HG02759 (cell line): ENCODE measurements around the gene CRACR2B.

ENCODE experiments used
- ATAC-seq: cut with Tn5 transposase; IDR thresholded peaks from one replicate; pipeline ENCODE4 v1.9.1; 2021; ENCODE audit warnings: mild to moderate bottlenecking, moderate library complexity; ENCODE audit not compliant: unreplicated experiment

Gene CRACR2B

GRCh38 chr11:810040-810567, 17.6 kb upstream of the CRACR2B start:
- ATAC-seq: peak; percentile 9

GRCh38 chr11:811446-812245, 16.1 kb upstream of the CRACR2B start:
- no peak for ATAC-seq

GRCh38 chr11:812390-812789, 15.3 kb upstream of the CRACR2B start:
- no peak for ATAC-seq

- no peak for ATAC-seq
These were observed 14.7 kb upstream of the CRACR2B start for GRCh38 chr11:813072-813455.

- ATAC-seq: no peak
These were observed 14.1 kb upstream of the CRACR2B start for GRCh38 chr11:813456-814096.

- ATAC-seq: no peak
These were observed 11.9 kb upstream of the CRACR2B start for GRCh38 chr11:815675-816432.

GRCh38 chr11:816433-816779, 11.3 kb upstream of the CRACR2B start:
- ATAC-seq: no peak

GRCh38 chr11:818396-819128, 9.2 kb upstream of the CRACR2B start, which contains the start of gene PNPLA2:
PNPLA2 (plus strand) TSS chr11:818914; CDS start chr11:819719, 805 bp downstream.
- ATAC-seq: no peak

GRCh38 chr11:819129-819931, 8.4 kb upstream of the CRACR2B start:
- peak; percentile 74 for ATAC-seq

- ATAC-seq: peak; percentile 70
These were observed 7.6 kb upstream of the CRACR2B start for GRCh38 chr11:819943-820649.

- ATAC-seq: no peak
These were observed 6.8 kb upstream of the CRACR2B start for GRCh38 chr11:820655-821511.

- ATAC-seq: no peak
These were observed 6.0 kb upstream of the CRACR2B start for GRCh38 chr11:821512-822371.

- ATAC-seq: no peak
These were observed 4.1 kb upstream of the CRACR2B start for GRCh38 chr11:823441-824291.

GRCh38 chr11:824292-824880, 3.3 kb upstream of the CRACR2B start:
- ATAC-seq: no peak

GRCh38 chr11:824942-825341, 2.8 kb upstream of the CRACR2B start:
- ATAC-seq: no peak
